ENCODE data around the gene MKNK2. TPM values are rescaled to one million over a fixed set of nuclear protein-coding genes. Genes with fewer than 3 reads are reported as not detected.

MKNK2 gene
- total RNA-seq, 4 donors from 2014 or later, result 34.6 to 155 (median 81.7) TPM

- intact Hi-C loops (cut with DNase I; ENCODE audit: low total_unique reads), result no loop called here
- H3K36me3 ChIP-seq, result no peaks in the 10 kb centered on the region
- peaks cover 8 to 44% of the 10 kb centered on the region in 2 donors for H3K4me1 ChIP-seq
- H3K27ac ChIP-seq, result peak overlapping the region; percentile 97 to 100
- no peaks in the 10 kb centered on the region for H3K9me3 ChIP-seq
- H3K4me3 ChIP-seq, result peak overlapping the region; percentile 53 to 96
- DNase-seq, result no peak
- H3K27me3 ChIP-seq, result no peaks in the 10 kb centered on the region
- TF ChIP-seq CTCF (IDR thresholded peaks at IDR 0.05), result no peak
- no peak for TF ChIP-seq POLR2A (IDR thresholded peaks at IDR 0.05)
These were observed 574 bp downstream of the MKNK2 start for GRCh38 chr19:2050349-2050990.

- peaks cover 8 to 41% of the 10 kb centered on the region in 2 donors for H3K4me1 ChIP-seq
- peak; percentile 80 to 81 for DNase-seq
- intact Hi-C loops (cut with DNase I; ENCODE audit: low total_unique reads), result no loop called here
- TF ChIP-seq POLR2A (IDR thresholded peaks at IDR 0.05) (peak in 1 of 2 donors; percentile 68), CTCF (IDR thresholded peaks at IDR 0.05) (no peak)
- H3K36me3 ChIP-seq, result no peaks in the 10 kb centered on the region
- H3K27me3 ChIP-seq, result no peaks in the 10 kb centered on the region
- H3K4me3 ChIP-seq, result peak overlapping the region; percentile 53 to 96
- H3K9me3 ChIP-seq, result no peaks in the 10 kb centered on the region
- peak overlapping the region; percentile 97 to 100 for H3K27ac ChIP-seq
These were observed 1.2 kb downstream of the MKNK2 start for GRCh38 chr19:2049741-2050348.

DNA sequence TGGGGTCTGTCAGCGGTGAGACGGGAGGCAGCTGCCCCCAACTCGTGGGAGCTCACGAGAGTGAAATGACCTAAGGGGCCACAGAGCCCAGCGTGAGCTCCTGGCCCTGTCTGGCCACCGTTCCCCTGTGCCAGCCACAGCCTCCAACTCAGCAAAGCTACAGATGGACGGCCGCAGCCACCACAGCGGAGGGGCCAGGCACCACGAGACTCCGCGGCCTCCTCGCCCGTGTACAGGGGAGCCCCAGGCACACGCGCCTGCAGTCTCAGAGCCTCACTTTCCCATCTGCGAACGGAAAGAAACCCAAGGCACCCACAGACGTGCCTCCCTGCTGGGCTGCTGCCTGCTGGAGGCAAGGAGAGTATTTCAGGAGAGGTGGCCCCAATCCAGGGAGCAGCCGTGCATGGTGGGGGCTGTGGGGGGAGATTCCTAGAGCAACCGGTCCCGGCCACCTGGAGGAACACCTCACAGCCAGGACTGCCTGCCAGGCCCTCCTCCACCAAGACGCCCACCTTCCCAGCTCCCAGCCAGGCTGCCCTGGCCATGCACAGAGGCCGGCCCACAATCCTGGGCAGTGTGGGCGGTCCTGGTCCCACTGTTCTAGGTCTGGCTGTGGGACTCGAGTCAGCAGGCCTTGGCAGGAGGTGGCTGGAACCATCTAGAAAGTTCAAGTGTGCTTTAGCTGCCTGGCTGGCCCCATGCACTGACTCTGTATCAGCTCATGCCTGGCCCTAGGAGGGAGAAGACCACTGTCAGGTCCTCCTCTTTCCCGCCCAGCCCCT, 1.9 kb downstream of the MKNK2 start:
- no peaks in the 10 kb centered on the region for H3K36me3 ChIP-seq
- H3K4me3 ChIP-seq, result peak overlapping the region; percentile 53 to 96
- H3K27me3 ChIP-seq, result no peaks in the 10 kb centered on the region
- no peak for TF ChIP-seq POLR2A (IDR thresholded peaks at IDR 0.05)
- no peak for TF ChIP-seq CTCF (IDR thresholded peaks at IDR 0.05)
- peaks cover 8 to 41% of the 10 kb centered on the region in 2 donors for H3K4me1 ChIP-seq
- DNase-seq, result no peak
- peak overlapping the region; percentile 97 to 100 for H3K27ac ChIP-seq
- H3K9me3 ChIP-seq, result no peaks in the 10 kb centered on the region
- intact Hi-C loops (cut with DNase I; ENCODE audit: low total_unique reads), result no loop called here

GRCh38 chr19:2048104-2048958, 2.7 kb downstream of the MKNK2 start:
- H3K4me3 ChIP-seq, result peak overlapping the region; percentile 4 to 53
- peaks cover 4 to 37% of the 10 kb centered on the region in 2 donors for H3K4me1 ChIP-seq
- intact Hi-C loops (cut with DNase I; ENCODE audit: low total_unique reads), result no loop called here
- no peaks in the 10 kb centered on the region for H3K27me3 ChIP-seq
- TF ChIP-seq CTCF (IDR thresholded peaks at IDR 0.05) (no peak), POLR2A (IDR thresholded peaks at IDR 0.05) (no peak)
- no peaks in the 10 kb centered on the region for H3K36me3 ChIP-seq
- peak overlapping the region; percentile 97 to 100 for H3K27ac ChIP-seq
- no peaks in the 10 kb centered on the region for H3K9me3 ChIP-seq
- DNase-seq, result no peak

All from uterus (tissue), 4 donors.